Fibroblast of lung (primary cell): ENCODE data around the gene IL15RA. TPM values are rescaled to one million over a fixed set of nuclear protein-coding genes. Genes with fewer than 3 reads are reported as not detected.

Experiments used
- DNase-seq, 2 donors: peaks; one replicate each; pipeline versions ENCODE4 v3.0.0 to v3.0.0-alpha.2; 2010; ENCODE audit warnings: low read depth in 2 of 2
- H2AFZ ChIP-seq: 2 replicates; pipeline ENCODE4 v1.5.1; 2012; ENCODE audit warnings: low read length, control low read depth, inconsistent platforms
- H3K27ac ChIP-seq: 2 replicates; pipeline ENCODE4 v1.5.1; 2011; ENCODE audit warnings: low read length, control low read depth; ENCODE audit not compliant: insufficient read depth
- H3K27me3 ChIP-seq: 2 replicates; pipeline ENCODE4 v1.5.1; 2011; ENCODE audit warnings: mild to moderate bottlenecking, low read length; ENCODE audit not compliant: control insufficient read depth, insufficient read depth
- H3K36me3 ChIP-seq: 2 replicates; pipeline ENCODE4 v1.5.1; 2011; ENCODE audit warnings: low read length; ENCODE audit not compliant: control insufficient read depth, insufficient read depth
- H3K4me1 ChIP-seq: 2 replicates; pipeline ENCODE4 v1.5.1; 2011; ENCODE audit warnings: low read length; ENCODE audit not compliant: control insufficient read depth, insufficient read depth; ENCODE audit errors: extremely low read depth
- H3K4me2 ChIP-seq: 2 replicates; pipeline ENCODE4 v1.5.1; 2011; ENCODE audit warnings: low read length, control low read depth; ENCODE audit not compliant: insufficient read depth; ENCODE audit errors: extremely low read depth
- H3K4me3 ChIP-seq, 4 experiments: fragments of 200-600 bp in 1 of 4; sonication (generic) in 1 of 4; replicated peaks in 1 of 4; 2 replicates each; pipeline ENCODE4 v1.5.1; 2011 to 2016; ENCODE audit warnings: low read length in 4 of 4, low read depth in 3 of 4, mild to moderate bottlenecking in 3 of 4, control low read depth in 2 of 4, inconsistent platforms in 1 of 4, mixed read lengths in 1 of 4; ENCODE audit not compliant: insufficient read depth in 1 of 4; ENCODE audit errors: control extremely low read depth in 1 of 4
- H3K79me2 ChIP-seq: 2 replicates; pipeline ENCODE4 v1.5.1; 2012; ENCODE audit warnings: mild to moderate bottlenecking, low read length, inconsistent platforms; ENCODE audit not compliant: control insufficient read depth, insufficient read depth
- H3K9ac ChIP-seq: 2 replicates; pipeline ENCODE4 v1.5.1; 2011; ENCODE audit warnings: mild to moderate bottlenecking, low read length, control low read depth; ENCODE audit not compliant: insufficient read depth
- H3K9me3 ChIP-seq: 2 replicates; pipeline ENCODE4 v1.5.1; 2012; ENCODE audit warnings: low read depth, low read length; ENCODE audit not compliant: control insufficient read depth, insufficient read depth
- H4K20me1 ChIP-seq: 2 replicates; pipeline ENCODE4 v1.5.1; 2011; ENCODE audit warnings: low read length; ENCODE audit not compliant: control insufficient read depth, insufficient read depth; ENCODE audit errors: extremely low read depth
- CTCF ChIP-seq, 2 donors: IDR thresholded peaks in 1 of 2; conservative IDR thresholded peaks in 1 of 2; 1 replicate in 1 of 2; 2 replicates in 1 of 2; pipeline ENCODE4 v1.5.1; 2011 to 2012; ENCODE audit warnings: low read length in 2 of 2, control low read depth in 1 of 2, inconsistent platforms in 1 of 2, low read depth in 1 of 2, mild to moderate bottlenecking in 1 of 2
- EZH2 ChIP-seq: IDR thresholded peaks from 2 replicates; pipeline ENCODE4 v1.5.1; 2012; ENCODE audit warnings: low read length, control low read depth, mild to moderate bottlenecking; ENCODE audit errors: missing control alignments
- polyA plus RNA-seq, 2 donors: library from polyadenylated mRNA; depleted of rRNA in 1 of 2; stranded (reverse) in 1 of 2; unstranded in 1 of 2; fragments of >200 nt; gene quantifications; 2 replicates each; pipeline ENCODE4 v1.2.1, GENCODE V29; 2011 to 2012; ENCODE audit warnings: missing spikeins in 1 of 2
- total RNA-seq: library from RNA; depleted of rRNA; stranded (reverse); fragments of >200 nt; gene quantifications from 2 replicates; pipeline ENCODE4 v1.2.1, GENCODE V29; 2014

Gene IL15RA
- total and polyA plus RNA-seq, 2 donors (not counting 1 experiment from before 2014, with no cell fraction given): 5.9 to 13.7 TPM

- Histone ChIP-seq H3K36me3 (no peaks in the 10 kb centered on the region), H3K9ac (no peak overlapping the region), H3K4me2 (no peak overlapping the region), H3K79me2 (no peaks in the 10 kb centered on the region), H3K27me3 (no peaks in the 10 kb centered on the region), H4K20me1 (no peaks in the 10 kb centered on the region), H2AFZ (no peak overlapping the region), H3K4me1 (no peaks in the 10 kb centered on the region), H3K4me3 (no peak overlapping the region), H3K27ac (no peak overlapping the region), H3K9me3 (peaks cover 1% of the 10 kb centered on the region)
- peak in 1 of 2 donors; percentile 63 for DNase-seq
- TF ChIP-seq CTCF (conservative IDR thresholded peaks at IDR 0.05 in 1 of 2, IDR thresholded peaks at IDR 0.05 in 1 of 2; ENCODE audit: low read depth in 1 of 2, low read length in 2 of 2): no peak
- TF ChIP-seq EZH2: no peak
Observed at GRCh38 chr10:6009961-6010360, 32.6 kb upstream of the IL15RA start.

GRCh38 chr10:6009150-6009549 lies 31.8 kb upstream of the IL15RA start:
- Histone ChIP-seq H3K9ac (no peak overlapping the region), H3K4me3 (peak overlapping the region; percentile 28 to 56 (median 51)), H2AFZ (no peak overlapping the region), H3K4me1 (no peaks in the 10 kb centered on the region), H3K36me3 (no peaks in the 10 kb centered on the region), H3K9me3 (peaks cover 1% of the 10 kb centered on the region), H3K79me2 (no peaks in the 10 kb centered on the region), H3K4me2 (peak overlapping the region; percentile 75), H3K27me3 (no peaks in the 10 kb centered on the region), H3K27ac (peak overlapping the region; percentile 42), H4K20me1 (no peaks in the 10 kb centered on the region)
- peak; percentile 78 to 89 for DNase-seq
- TF ChIP-seq CTCF (conservative IDR thresholded peaks at IDR 0.05 in 1 of 2, IDR thresholded peaks at IDR 0.05 in 1 of 2; ENCODE audit: low read depth in 1 of 2, low read length in 2 of 2) (no peak), EZH2 (no peak)

GRCh38 chr10:6008497-6009142 lies 31.3 kb upstream of the IL15RA start:
- Histone ChIP-seq H3K4me3 (peak overlapping the region; percentile 28 to 56 (median 51)), H3K79me2 (no peaks in the 10 kb centered on the region), H3K27me3 (no peaks in the 10 kb centered on the region), H2AFZ (no peak overlapping the region), H3K9ac (no peak overlapping the region), H3K9me3 (peaks cover 1% of the 10 kb centered on the region), H3K27ac (peak overlapping the region; percentile 42), H3K4me2 (peak overlapping the region; percentile 75), H4K20me1 (no peaks in the 10 kb centered on the region), H3K4me1 (no peaks in the 10 kb centered on the region), H3K36me3 (no peaks in the 10 kb centered on the region)
- TF ChIP-seq EZH2: no peak
- TF ChIP-seq CTCF (conservative IDR thresholded peaks at IDR 0.05 in 1 of 2, IDR thresholded peaks at IDR 0.05 in 1 of 2; ENCODE audit: low read depth in 1 of 2, low read length in 2 of 2): no peak
- DNase-seq: peak in 1 of 2 donors; percentile 47
